Duodenal mucosa (tissue), 2 donors: ENCODE data around the gene KDM5A.
"Not testable (repeated sequence)": the region's sequence is repeated elsewhere in the genome, so short reads cannot be mapped to it uniquely, and the experiment has no call there.

Source experiments
- H3K27ac ChIP-seq: one replicate; pipeline ENCODE4 v1.7.0; 2013; ENCODE audit warnings: low read depth, low read length
- H3K27me3 ChIP-seq, 2 donors: one replicate each; pipeline ENCODE4 v1.7.0; 2013; ENCODE audit warnings: low read length in 2 of 2, control low read depth in 1 of 2; ENCODE audit not compliant: insufficient read depth in 2 of 2, control insufficient read depth in 1 of 2
- H3K36me3 ChIP-seq, 2 donors: one replicate each; pipeline ENCODE4 v1.7.0; 2013; ENCODE audit warnings: low read length in 2 of 2, control low read depth in 1 of 2; ENCODE audit not compliant: insufficient read depth in 2 of 2, control insufficient read depth in 1 of 2
- H3K4me1 ChIP-seq, 2 donors: one replicate each; pipeline ENCODE4 v1.7.0; 2013; ENCODE audit warnings: low read length in 2 of 2, control low read depth in 1 of 2; ENCODE audit not compliant: insufficient read depth in 2 of 2, control insufficient read depth in 1 of 2
- H3K4me3 ChIP-seq, 2 donors: one replicate each; pipeline ENCODE4 v1.7.0; 2013; ENCODE audit warnings: low read length in 2 of 2, low read depth in 1 of 2
- H3K9ac ChIP-seq, 2 donors: one replicate each; pipeline ENCODE4 v1.7.0; 2013; ENCODE audit warnings: low read length in 2 of 2, low read depth in 1 of 2
- H3K9me3 ChIP-seq, 2 donors: one replicate each; pipeline ENCODE4 v1.7.0; 2013; ENCODE audit warnings: low read length in 2 of 2, control low read depth in 1 of 2; ENCODE audit not compliant: control insufficient read depth in 1 of 2

The KDM5A gene

GRCh38 chr12:388012-388411 lies 1.1 kb downstream of the KDM5A start:
- Histone ChIP-seq H3K9me3 (no peaks in the 10 kb centered on the region), H3K27ac (peak overlapping the region; percentile 88), H3K27me3 (no peaks in the 10 kb centered on the region), H3K4me3 (peak overlapping the region; percentile 96), H3K4me1 (peaks cover 21 to 22% of the 10 kb centered on the region in 2 donors), H3K36me3 (peaks cover 8 to 17% of the 10 kb centered on the region in 2 donors), H3K9ac (peak overlapping the region; percentile 90 to 98)

DNA sequence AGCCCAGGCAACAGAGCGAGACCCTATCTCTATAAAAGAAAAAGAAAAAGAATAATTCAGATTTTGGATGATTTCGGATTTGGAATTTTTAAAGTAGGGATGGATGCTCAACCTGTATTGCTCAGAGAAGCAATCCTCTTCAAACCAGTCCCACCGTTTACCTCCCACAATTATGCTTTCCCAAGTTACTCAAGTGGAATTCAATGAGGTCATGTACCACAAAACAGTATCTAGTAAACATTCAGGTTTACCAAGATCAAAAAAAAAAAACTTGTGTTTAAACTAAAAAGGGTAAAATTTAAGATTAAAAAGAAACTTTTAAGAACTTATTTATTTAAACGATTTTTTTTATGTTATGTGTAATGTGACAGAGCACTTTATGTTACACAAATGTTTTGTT lies 2.5 kb downstream of the KDM5A start:
- H3K9ac ChIP-seq, result no peak overlapping the region
- H3K27me3 ChIP-seq, result no peaks in the 10 kb centered on the region
- H3K27ac ChIP-seq, result no peak overlapping the region
- H3K36me3 ChIP-seq, result peaks cover 8 to 29% of the 10 kb centered on the region in 2 donors
- peaks cover 21 to 22% of the 10 kb centered on the region in 2 donors for H3K4me1 ChIP-seq
- H3K9me3 ChIP-seq, result no peaks in the 10 kb centered on the region
- H3K4me3 ChIP-seq, result peak overlapping the region in 1 of 2 donors; percentile 96

- not testable (repeated sequence) for H3K4me3 ChIP-seq, H3K9ac ChIP-seq, H3K27me3 ChIP-seq, H3K4me1 ChIP-seq, H3K9me3 ChIP-seq, H3K27ac ChIP-seq
- H3K36me3 ChIP-seq, result peaks cover 7 to 35% of the 10 kb centered on the region in 2 donors
Observed at GRCh38 chr12:370739-371485, 18.2 kb downstream of the KDM5A start.

DNA sequence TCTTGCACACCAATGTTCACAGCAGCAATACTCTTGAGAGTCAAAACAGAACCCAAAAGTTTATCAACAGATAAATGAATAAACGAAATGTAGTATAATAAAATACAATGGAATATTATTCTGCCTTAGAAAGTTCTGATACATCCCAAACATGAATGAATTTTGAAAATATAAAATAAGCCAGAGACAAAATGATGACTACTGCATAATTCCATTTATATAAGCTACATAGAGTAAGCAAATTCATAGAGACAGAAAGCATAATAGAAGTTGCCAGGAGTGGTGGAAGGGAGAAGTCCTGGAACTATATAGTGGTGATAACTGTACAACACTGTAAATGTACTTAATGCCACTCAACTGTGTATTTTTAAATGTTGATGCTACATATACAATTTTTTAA lies 21.1 kb downstream of the KDM5A start:
- H3K27me3 ChIP-seq, result no peaks in the 10 kb centered on the region

DNA sequence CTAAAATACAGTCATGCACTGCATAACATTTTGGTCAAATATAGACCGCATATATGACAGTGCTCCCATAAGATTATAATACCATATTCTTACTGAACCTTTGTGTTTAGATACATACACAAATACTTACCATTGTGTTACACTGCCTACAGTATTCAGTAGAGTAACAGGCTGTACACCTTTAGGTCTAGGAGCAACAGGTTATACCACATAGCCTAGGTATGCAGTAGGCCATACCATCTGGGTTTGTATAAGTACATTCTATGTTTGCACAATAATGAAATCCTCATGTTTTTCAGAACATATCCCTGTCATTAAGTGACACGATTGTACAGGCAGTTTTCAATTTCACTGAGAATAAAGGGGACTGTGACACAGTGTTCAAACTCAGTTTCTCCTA lies 22.3 kb downstream of the KDM5A start:
- Histone ChIP-seq H3K36me3 (peaks cover 20 to 57% of the 10 kb centered on the region in 2 donors), H3K4me1 (no peaks in the 10 kb centered on the region), H3K9me3 (peaks cover 7 to 13% of the 10 kb centered on the region in 2 donors), H3K27ac (no peak overlapping the region), H3K4me3 (no peak overlapping the region), H3K27me3 (no peaks in the 10 kb centered on the region), H3K9ac (no peak overlapping the region)

More for the DNA sequence above, 21.1 kb downstream of the KDM5A start:
- H3K4me3 ChIP-seq, result no peak overlapping the region
- H3K27ac ChIP-seq, result no peak overlapping the region
- no peaks in the 10 kb centered on the region for H3K4me1 ChIP-seq
- H3K36me3 ChIP-seq, result peaks cover 19 to 46% of the 10 kb centered on the region in 2 donors
- no peak overlapping the region for H3K9ac ChIP-seq
- H3K9me3 ChIP-seq, result peaks cover 7 to 13% of the 10 kb centered on the region in 2 donors

- no peak overlapping the region for H3K4me3 ChIP-seq
- no peaks in the 10 kb centered on the region for H3K27me3 ChIP-seq
- peaks cover 35 to 78% of the 10 kb centered on the region in 2 donors for H3K36me3 ChIP-seq
- H3K4me1 ChIP-seq, result no peaks in the 10 kb centered on the region
- H3K9ac ChIP-seq, result no peak overlapping the region
- H3K9me3 ChIP-seq, result no peaks in the 10 kb centered on the region
- no peak overlapping the region for H3K27ac ChIP-seq
Observed at GRCh38 chr12:359091-359490, 30.0 kb downstream of the KDM5A start.

DNA sequence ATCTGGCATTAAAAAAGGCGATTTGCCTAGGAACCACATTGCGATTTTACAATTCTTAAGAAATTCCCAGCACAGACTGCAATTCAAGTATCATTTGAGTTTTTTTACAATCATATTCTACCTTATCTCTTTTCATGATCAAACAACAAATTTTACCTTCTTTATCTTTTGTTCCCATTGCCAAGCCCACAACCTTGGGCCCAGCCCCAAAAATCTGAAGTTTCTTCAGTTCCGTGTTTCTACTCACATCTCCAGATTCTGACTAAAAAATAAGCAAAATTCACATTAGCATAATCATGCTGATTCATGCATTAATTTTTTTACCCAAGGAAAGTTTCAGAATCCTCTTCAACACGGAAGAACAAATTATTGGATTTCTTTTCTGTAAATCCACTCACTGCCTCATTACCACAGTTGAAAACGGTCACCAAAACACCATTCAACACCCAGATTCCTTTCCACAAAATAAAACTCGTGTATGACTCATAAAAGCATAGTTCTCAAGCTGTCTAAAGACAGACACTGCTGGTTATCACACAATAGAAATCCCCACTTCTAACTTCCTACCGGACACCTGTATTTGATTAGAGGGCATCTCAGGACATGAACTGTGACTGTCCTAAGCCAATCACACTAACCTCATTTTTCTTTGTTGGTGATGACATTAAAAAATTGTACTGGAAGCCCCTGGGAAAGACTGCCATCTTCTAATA lies 32.7 kb downstream of the KDM5A start:
- H3K9me3 ChIP-seq, result no peaks in the 10 kb centered on the region
- no peaks in the 10 kb centered on the region for H3K4me1 ChIP-seq
- H3K36me3 ChIP-seq, result peaks cover 41 to 84% of the 10 kb centered on the region in 2 donors
- H3K27ac ChIP-seq, result no peak overlapping the region
- no peak overlapping the region for H3K4me3 ChIP-seq
- H3K27me3 ChIP-seq, result no peaks in the 10 kb centered on the region
- H3K9ac ChIP-seq, result no peak overlapping the region

- not testable (repeated sequence) for H3K27ac ChIP-seq, H3K4me1 ChIP-seq, H3K4me3 ChIP-seq, H3K9ac ChIP-seq, H3K9me3 ChIP-seq, H3K27me3 ChIP-seq
- peaks cover 23 to 67% of the 10 kb centered on the region in 2 donors for H3K36me3 ChIP-seq
Observed at GRCh38 chr12:351197-351596, 37.9 kb downstream of the KDM5A start.

- H3K27ac ChIP-seq, H3K9me3 ChIP-seq, H3K4me3 ChIP-seq, H3K9ac ChIP-seq, H3K4me1 ChIP-seq, H3K27me3 ChIP-seq: not testable (repeated sequence)
- H3K36me3 ChIP-seq, result peaks cover 17 to 52% of the 10 kb centered on the region in 2 donors
Observed at GRCh38 chr12:349625-350024, 39.5 kb downstream of the KDM5A start.

DNA sequence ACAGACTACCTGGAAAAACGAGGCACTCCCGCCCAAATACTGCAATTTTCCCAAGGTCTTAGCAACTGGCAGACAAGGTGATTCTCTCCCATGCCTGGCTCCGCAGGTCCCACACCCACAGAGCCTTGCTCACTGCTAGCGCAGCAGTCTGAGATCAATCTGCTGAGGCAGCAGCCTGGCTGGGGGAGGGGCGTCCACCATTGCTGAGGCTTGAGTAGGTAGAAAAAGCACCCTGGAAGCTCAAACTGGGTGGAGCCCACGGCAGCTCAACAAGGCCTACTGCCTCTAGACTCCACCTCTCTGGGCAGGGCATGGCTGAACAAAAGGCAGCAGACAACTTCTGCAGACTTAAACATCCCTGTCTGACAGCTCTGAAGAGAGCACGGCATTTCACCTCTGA lies 46.1 kb downstream of the KDM5A start:
- not testable (repeated sequence) for H3K9me3 ChIP-seq, H3K4me3 ChIP-seq, H3K9ac ChIP-seq, H3K4me1 ChIP-seq, H3K27ac ChIP-seq, H3K27me3 ChIP-seq
- H3K36me3 ChIP-seq, result peaks cover 5 to 36% of the 10 kb centered on the region in 2 donors
